Trophoblast cell (in vitro differentiated cells and primary cell): ENCODE results near the gene GLIS1.

ENCODE experiments used
- DNase-seq, 2 donors: peaks; one replicate each; pipeline ENCODE4 v3.0.0-alpha.2; 2016
- H2AFZ ChIP-seq: 2 replicates; pipeline ENCODE4 v1.6.1; 2013; ENCODE audit warnings: low read length, moderate library complexity, mild to moderate bottlenecking; ENCODE audit not compliant: insufficient read depth, poor library complexity
- H2AK5ac ChIP-seq: 2 replicates; pipeline ENCODE4 v1.6.1; 2013; ENCODE audit warnings: mild to moderate bottlenecking, low read length
- H2BK120ac ChIP-seq: 2 replicates; pipeline ENCODE4 v1.6.1; 2013; ENCODE audit warnings: low read length, mild to moderate bottlenecking, moderate library complexity; ENCODE audit not compliant: insufficient read depth, poor library complexity
- H2BK12ac ChIP-seq: 2 replicates; pipeline ENCODE4 v1.6.1; 2013; ENCODE audit warnings: mild to moderate bottlenecking, low read length, moderate library complexity
- H2BK5ac ChIP-seq: 2 replicates; pipeline ENCODE4 v1.6.1; 2013; ENCODE audit warnings: low read length, low read depth, moderate library complexity, mild to moderate bottlenecking; ENCODE audit not compliant: poor library complexity
- H3K14ac ChIP-seq: 2 replicates; pipeline ENCODE4 v1.6.1; 2013; ENCODE audit warnings: mild to moderate bottlenecking, low read length
- H3K18ac ChIP-seq: 2 replicates; pipeline ENCODE4 v1.6.1; 2013; ENCODE audit warnings: mild to moderate bottlenecking, low read length
- H3K23ac ChIP-seq: 2 replicates; pipeline ENCODE4 v1.6.1; 2013; ENCODE audit warnings: low read length
- H3K27ac ChIP-seq: 2 replicates; pipeline ENCODE4 v1.5.1; 2013; ENCODE audit warnings: low read depth, mild to moderate bottlenecking, inconsistent platforms, low read length, moderate library complexity
- H3K27me3 ChIP-seq: 2 replicates; pipeline ENCODE4 v1.6.1; 2013; ENCODE audit warnings: inconsistent platforms, mild to moderate bottlenecking, low read length, moderate library complexity; ENCODE audit not compliant: insufficient read depth
- H3K36me3 ChIP-seq, 2 experiments: 1 replicate in 1 of 2; 2 replicates in 1 of 2; pipeline ENCODE4 v1.6.1; 2013; ENCODE audit warnings: low read length in 2 of 2, mild to moderate bottlenecking in 2 of 2, moderate library complexity in 1 of 2; ENCODE audit not compliant: insufficient read depth in 2 of 2, control insufficient read depth in 1 of 2
- H3K4ac ChIP-seq: 2 replicates; pipeline ENCODE4 v1.6.1; 2013; ENCODE audit warnings: low read depth, mild to moderate bottlenecking, low read length, moderate library complexity
- H3K4me1 ChIP-seq, 2 experiments: 1 replicate in 1 of 2; 2 replicates in 1 of 2; pipeline ENCODE4 v1.6.1; 2013; ENCODE audit warnings: low read length in 2 of 2, mild to moderate bottlenecking in 2 of 2, moderate library complexity in 1 of 2; ENCODE audit not compliant: insufficient read depth in 2 of 2, control insufficient read depth in 1 of 2
- H3K4me2 ChIP-seq: 2 replicates; pipeline ENCODE4 v1.6.1; 2013; ENCODE audit warnings: inconsistent platforms, mild to moderate bottlenecking, low read length, moderate library complexity
- H3K4me3 ChIP-seq: 2 replicates; pipeline ENCODE4 v1.5.1; 2013; ENCODE audit warnings: mild to moderate bottlenecking, low read depth, low read length, inconsistent platforms
- H3K79me1 ChIP-seq: one replicate; pipeline ENCODE4 v1.6.1; 2013; ENCODE audit warnings: low read length
- H3K79me2 ChIP-seq: 2 replicates; pipeline ENCODE4 v1.6.1; 2013; ENCODE audit warnings: low read length, mild to moderate bottlenecking; ENCODE audit not compliant: control insufficient read depth, insufficient read depth, poor library complexity
- H3K9ac ChIP-seq: 2 replicates; pipeline ENCODE4 v1.6.1; 2013; ENCODE audit warnings: mild to moderate bottlenecking, low read length
- H3K9me3 ChIP-seq: 2 replicates; pipeline ENCODE4 v1.6.1; 2013; ENCODE audit warnings: low read depth, mild to moderate bottlenecking, control low read depth, inconsistent platforms, low read length; ENCODE audit not compliant: insufficient read depth
- H4K12ac ChIP-seq: 2 replicates; pipeline ENCODE4 v1.6.1; 2013; ENCODE audit warnings: low read depth, mild to moderate bottlenecking, low read length, moderate library complexity
- H4K8ac ChIP-seq: 2 replicates; pipeline ENCODE4 v1.6.1; 2013; ENCODE audit warnings: low read depth, mild to moderate bottlenecking, low read length, moderate library complexity
- H4K91ac ChIP-seq: one replicate; pipeline ENCODE4 v1.6.1; 2013; ENCODE audit warnings: low read depth, mild to moderate bottlenecking, low read length, moderate library complexity
- WGBS: extraction: QIAGEN DNeasy Blood & Tissue Kit; methylation state at CpG from one replicate; pipeline ENCODE4 v1.1.7; 2013; ENCODE audit warnings: missing lambda C conversion rate; ENCODE audit not compliant: insufficient read length, insufficient coverage; ENCODE audit errors: extremely low coverage; 5-methylcytosine and 5-hydroxymethylcytosine counted together

The GLIS1 gene

GRCh38 chr1:53586765-53587164, 152.2 kb downstream of the GLIS1 start:
- H2AK5ac ChIP-seq = no peak overlapping the region
- WGBS = no CpG with 5 or more reads among the region's 2 CpGs
- no peaks in the 10 kb centered on the region for H3K79me1 ChIP-seq
- no peak overlapping the region for H2BK120ac ChIP-seq
- H2BK12ac ChIP-seq = no peak overlapping the region
- no peak overlapping the region for H3K18ac ChIP-seq
- H3K4me1 ChIP-seq = peaks cover 3% of the 10 kb centered on the region in 2 experiments
- no peak overlapping the region for H4K91ac ChIP-seq
- H2AFZ ChIP-seq = no peak overlapping the region
- no peaks in the 10 kb centered on the region for H3K27me3 ChIP-seq
- H3K4ac ChIP-seq = no peak overlapping the region
- H3K9ac ChIP-seq = no peak overlapping the region
- H3K14ac ChIP-seq = no peak overlapping the region
- H3K9me3 ChIP-seq = peaks cover 2% of the 10 kb centered on the region
- no peak overlapping the region for H3K27ac ChIP-seq
- H3K4me3 ChIP-seq = no peak overlapping the region
- H4K12ac ChIP-seq = no peak overlapping the region
- H3K36me3 ChIP-seq = no peaks in the 10 kb centered on the region
- no peaks in the 10 kb centered on the region for H3K79me2 ChIP-seq
- H2BK5ac ChIP-seq = no peak overlapping the region
- DNase-seq = no peak
- no peak overlapping the region for H3K23ac ChIP-seq
- no peak overlapping the region for H3K4me2 ChIP-seq
- H4K8ac ChIP-seq = no peak overlapping the region

- H3K79me1 ChIP-seq = no peaks in the 10 kb centered on the region
- peaks cover 2% of the 10 kb centered on the region for H3K9me3 ChIP-seq
- no CpG with 5 or more reads among the region's 1 CpG for WGBS
- no peaks in the 10 kb centered on the region for H3K27me3 ChIP-seq
- no peak overlapping the region for H4K8ac ChIP-seq
- H4K12ac ChIP-seq = no peak overlapping the region
- no peak for DNase-seq
- no peak overlapping the region for H3K14ac ChIP-seq
- no peak overlapping the region for H3K27ac ChIP-seq
- no peak overlapping the region for H3K4me3 ChIP-seq
- H2BK5ac ChIP-seq = no peak overlapping the region
- H2AK5ac ChIP-seq = no peak overlapping the region
- peaks cover 3% of the 10 kb centered on the region in 2 experiments for H3K4me1 ChIP-seq
- no peak overlapping the region for H2BK12ac ChIP-seq
- H4K91ac ChIP-seq = no peak overlapping the region
- no peak overlapping the region for H3K4ac ChIP-seq
- no peak overlapping the region for H2BK120ac ChIP-seq
- H3K23ac ChIP-seq = no peak overlapping the region
- H3K4me2 ChIP-seq = no peak overlapping the region
- H2AFZ ChIP-seq = no peak overlapping the region
- H3K79me2 ChIP-seq = no peaks in the 10 kb centered on the region
- no peak overlapping the region for H3K18ac ChIP-seq
- no peaks in the 10 kb centered on the region for H3K36me3 ChIP-seq
- H3K9ac ChIP-seq = no peak overlapping the region
Observed at GRCh38 chr1:53585565-53585964, 153.4 kb downstream of the GLIS1 start.

- Histone ChIP-seq H3K27me3 (no peaks in the 10 kb centered on the region), H3K14ac (no peak overlapping the region), H3K4ac (no peak overlapping the region), H3K4me3 (no peak overlapping the region), H3K4me1 (peaks cover 3% of the 10 kb centered on the region in 2 experiments), H3K79me2 (no peaks in the 10 kb centered on the region), H3K18ac (no peak overlapping the region), H2BK5ac (no peak overlapping the region), H3K79me1 (no peaks in the 10 kb centered on the region), H4K8ac (no peak overlapping the region), H3K4me2 (no peak overlapping the region), H3K36me3 (no peaks in the 10 kb centered on the region), H2BK120ac (no peak overlapping the region), H4K91ac (no peak overlapping the region), H4K12ac (no peak overlapping the region), H3K23ac (no peak overlapping the region), H3K9ac (no peak overlapping the region), H3K9me3 (peaks cover 2% of the 10 kb centered on the region), H2BK12ac (no peak overlapping the region), H2AFZ (no peak overlapping the region), H3K27ac (no peak overlapping the region), H2AK5ac (no peak overlapping the region)
- WGBS = no CpG with 5 or more reads among the region's 5 CpGs
- no peak for DNase-seq
Observed at GRCh38 chr1:53585129-53585528, 153.8 kb downstream of the GLIS1 start.

GRCh38 chr1:53584777-53585107, 154.2 kb downstream of the GLIS1 start:
- Histone ChIP-seq H3K79me2 (no peaks in the 10 kb centered on the region), H3K9ac (no peak overlapping the region), H3K4me3 (no peak overlapping the region), H3K36me3 (no peaks in the 10 kb centered on the region), H4K8ac (no peak overlapping the region), H3K18ac (no peak overlapping the region), H4K91ac (no peak overlapping the region), H3K4me2 (no peak overlapping the region), H2AFZ (no peak overlapping the region), H3K4ac (no peak overlapping the region), H2AK5ac (no peak overlapping the region), H3K14ac (no peak overlapping the region), H2BK12ac (no peak overlapping the region), H3K23ac (no peak overlapping the region), H2BK5ac (no peak overlapping the region), H3K79me1 (no peaks in the 10 kb centered on the region), H4K12ac (no peak overlapping the region), H3K9me3 (peaks cover 2% of the 10 kb centered on the region), H2BK120ac (no peak overlapping the region), H3K27me3 (no peaks in the 10 kb centered on the region), H3K4me1 (peaks cover 3% of the 10 kb centered on the region in 2 experiments), H3K27ac (no peak overlapping the region)
- no CpG with 5 or more reads among the region's 2 CpGs for WGBS
- DNase-seq = no peak
